Neural progenitor cell (in vitro differentiated cells): ENCODE results near the gene ERC1. TPM values are rescaled to one million over a fixed set of nuclear protein-coding genes. Genes with fewer than 3 reads are reported as not detected.
"Not testable (repeated sequence)": the region's sequence is repeated elsewhere in the genome, so short reads cannot be mapped to it uniquely, and the experiment has no call there.

ENCODE experiments used
- DNase-seq: peaks from one replicate; pipeline ENCODE4 v3.0.0-alpha.2; 2016; ENCODE audit warnings: low spot score
- H2AFZ ChIP-seq: fragments of 200-600 bp; sonication (generic); replicated peaks from 2 replicates; pipeline ENCODE4 v1.6.1; 2016; ENCODE audit warnings: antibody characterized with exemption
- H3F3A ChIP-seq: fragments of 200-600 bp; sonication (generic); 2 replicates; pipeline ENCODE4 v1.6.1; 2016; ENCODE audit warnings: antibody characterized with exemption, low read depth
- H3K27ac ChIP-seq: fragments of 200-600 bp; sonication (generic); 2 replicates; pipeline ENCODE4 v1.5.1; 2016; ENCODE audit warnings: mild to moderate bottlenecking
- H3K27me3 ChIP-seq: fragments of 200-600 bp; sonication (generic); 2 replicates; pipeline ENCODE4 v1.6.1; 2016; ENCODE audit warnings: mild to moderate bottlenecking, moderate library complexity
- H3K36me3 ChIP-seq: fragments of 200-600 bp; sonication (generic); 2 replicates; pipeline ENCODE4 v1.5.1; 2016
- H3K4me1 ChIP-seq: fragments of 200-600 bp; sonication (generic); 2 replicates; pipeline ENCODE4 v1.6.1; 2016; ENCODE audit warnings: mixed run types
- H3K4me2 ChIP-seq: fragments of 200-600 bp; sonication (generic); 2 replicates; pipeline ENCODE4 v1.6.1; 2016
- H3K4me3 ChIP-seq: fragments of 200-600 bp; sonication (generic); 2 replicates; pipeline ENCODE4 v1.5.1; 2016
- H3K79me2 ChIP-seq: fragments of 200-600 bp; sonication (generic); 2 replicates; pipeline ENCODE4 v1.6.1; 2016; ENCODE audit warnings: low read depth
- H3K9ac ChIP-seq: fragments of 200-600 bp; sonication (generic); 2 replicates; pipeline ENCODE4 v1.6.1; 2016
- H3K9me3 ChIP-seq: fragments of 200-600 bp; sonication (generic); 2 replicates; pipeline ENCODE4 v1.5.1; 2016; ENCODE audit warnings: low read depth
- H4K20me1 ChIP-seq: fragments of 200-600 bp; sonication (generic); 2 replicates; pipeline ENCODE4 v1.6.1; 2016; ENCODE audit warnings: low read depth
- H3K27ac Mint-ChIP-seq: 3 replicates; pipeline ENCODE4 v1.8.0; 2021; ENCODE audit warnings: mixed read lengths
- H3K27me3 Mint-ChIP-seq: 2 replicates; pipeline ENCODE4 v1.8.0; 2022; ENCODE audit warnings: low read depth, mild to moderate bottlenecking, inconsistent platforms, moderate library complexity, mixed read lengths; ENCODE audit not compliant: insufficient read depth
- H3K36me3 Mint-ChIP-seq: 3 replicates; pipeline ENCODE4 v1.8.0; 2021; ENCODE audit warnings: mixed read lengths
- H3K4me1 Mint-ChIP-seq: 3 replicates; pipeline ENCODE4 v1.8.0; 2021; ENCODE audit warnings: mixed read lengths
- H3K4me3 Mint-ChIP-seq: 3 replicates; pipeline ENCODE4 v1.8.0; 2021; ENCODE audit warnings: mild to moderate bottlenecking, moderate library complexity, mixed read lengths
- H3K9me3 Mint-ChIP-seq: 3 replicates; pipeline ENCODE4 v1.8.0; 2020; ENCODE audit warnings: mixed read lengths
- EZH2 ChIP-seq: fragments of 200-600 bp; sonication (generic); IDR thresholded peaks from 2 replicates; pipeline ENCODE4 v1.6.1; 2017; ENCODE audit warnings: antibody characterized with exemption, mild to moderate bottlenecking, moderate library complexity
- EZH2phosphoT487 ChIP-seq: fragments of 200-600 bp; sonication (generic); IDR thresholded peaks from 2 replicates; pipeline ENCODE4 v1.6.1; 2017; ENCODE audit warnings: antibody characterized with exemption
- total RNA-seq: library from RNA; depleted of rRNA; stranded (reverse); fragments of >200 nt; gene quantifications from 2 replicates; pipeline ENCODE4 v1.2.3, GENCODE V29; 2015; ENCODE audit warnings: low replicate concordance
- TF ChIP-seq, protein P1 (sequence below): fragments of 200-600 bp; sonication (generic); IDR thresholded peaks from 2 replicates; pipeline ENCODE4 v1.5.1; 2017; ENCODE audit warnings: antibody characterized with exemption, mild to moderate bottlenecking

ERC1 gene
- total RNA-seq, 1 donor from 2014 or later, result 27.5 TPM

GRCh38 chr12:998020-998874, 7.2 kb downstream of the ERC1 start:
- Histone ChIP-seq H3K27me3 (no peaks in the 10 kb centered on the region), H2AFZ (no peak overlapping the region), H3K36me3 (no peaks in the 10 kb centered on the region), H4K20me1 (peaks cover 67% of the 10 kb centered on the region), H3K9me3 (no peaks in the 10 kb centered on the region), H3F3A (peaks cover 8% of the 10 kb centered on the region), H3K9ac (no peak overlapping the region), H3K4me1 (peaks cover 3% of the 10 kb centered on the region), H3K4me3 (no peak overlapping the region), H3K79me2 (peaks cover 60% of the 10 kb centered on the region), H3K27ac (no peak overlapping the region), H3K4me2 (no peak overlapping the region)
- no peak overlapping the region for H3K27ac Mint-ChIP-seq
- H3K4me1 Mint-ChIP-seq, result peaks cover 3% of the 10 kb centered on the region
- peaks cover 5% of the 10 kb centered on the region for H3K27me3 Mint-ChIP-seq
- no peak for DNase-seq
- H3K36me3 Mint-ChIP-seq, result peaks cover 7% of the 10 kb centered on the region
- H3K4me3 Mint-ChIP-seq, result no peak overlapping the region
- no peaks in the 10 kb centered on the region for H3K9me3 Mint-ChIP-seq
- TF ChIP-seq, protein P1, sequence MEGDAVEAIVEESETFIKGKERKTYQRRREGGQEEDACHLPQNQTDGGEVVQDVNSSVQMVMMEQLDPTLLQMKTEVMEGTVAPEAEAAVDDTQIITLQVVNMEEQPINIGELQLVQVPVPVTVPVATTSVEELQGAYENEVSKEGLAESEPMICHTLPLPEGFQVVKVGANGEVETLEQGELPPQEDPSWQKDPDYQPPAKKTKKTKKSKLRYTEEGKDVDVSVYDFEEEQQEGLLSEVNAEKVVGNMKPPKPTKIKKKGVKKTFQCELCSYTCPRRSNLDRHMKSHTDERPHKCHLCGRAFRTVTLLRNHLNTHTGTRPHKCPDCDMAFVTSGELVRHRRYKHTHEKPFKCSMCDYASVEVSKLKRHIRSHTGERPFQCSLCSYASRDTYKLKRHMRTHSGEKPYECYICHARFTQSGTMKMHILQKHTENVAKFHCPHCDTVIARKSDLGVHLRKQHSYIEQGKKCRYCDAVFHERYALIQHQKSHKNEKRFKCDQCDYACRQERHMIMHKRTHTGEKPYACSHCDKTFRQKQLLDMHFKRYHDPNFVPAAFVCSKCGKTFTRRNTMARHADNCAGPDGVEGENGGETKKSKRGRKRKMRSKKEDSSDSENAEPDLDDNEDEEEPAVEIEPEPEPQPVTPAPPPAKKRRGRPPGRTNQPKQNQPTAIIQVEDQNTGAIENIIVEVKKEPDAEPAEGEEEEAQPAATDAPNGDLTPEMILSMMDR, result no peak
- TF ChIP-seq EZH2, result no peak
- no peak for TF ChIP-seq EZH2phosphoT487

DNA sequence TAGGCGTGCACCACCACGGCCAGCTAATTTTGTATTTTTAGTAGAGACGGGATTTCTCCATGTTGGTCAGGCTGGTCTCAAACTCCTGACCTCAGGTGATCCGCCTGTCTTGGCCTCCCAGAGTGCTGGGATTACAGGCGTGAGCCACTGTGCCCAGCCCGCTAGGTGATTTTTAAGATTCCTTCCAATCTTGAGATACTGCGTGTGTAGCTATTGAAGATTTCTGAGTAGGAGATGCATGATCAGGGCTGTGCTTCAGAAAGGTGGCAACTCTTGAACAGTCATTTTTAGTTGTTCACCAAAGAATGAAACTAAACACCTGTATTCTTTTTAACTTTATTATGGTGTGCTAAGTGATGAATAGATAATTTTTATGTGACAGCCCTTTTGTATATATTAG, 8.7 kb downstream of the ERC1 start:
- H3K4me3 Mint-ChIP-seq, H3K36me3 ChIP-seq, DNase-seq, H3K9me3 ChIP-seq, H3K9ac ChIP-seq, H3K9me3 Mint-ChIP-seq, H3K4me3 ChIP-seq, H3K27me3 ChIP-seq, H3K36me3 Mint-ChIP-seq, H3K27ac ChIP-seq, H3K27me3 Mint-ChIP-seq, H2AFZ ChIP-seq, H3K4me2 ChIP-seq, H3K27ac Mint-ChIP-seq: not testable (repeated sequence)
- H3K4me1 ChIP-seq, result peaks cover 12% of the 10 kb centered on the region
- peaks cover 77% of the 10 kb centered on the region for H4K20me1 ChIP-seq
- H3K79me2 ChIP-seq, result peaks cover 49% of the 10 kb centered on the region
- peaks cover 17% of the 10 kb centered on the region for H3F3A ChIP-seq
- H3K4me1 Mint-ChIP-seq, result peaks cover 11% of the 10 kb centered on the region

- H3K4me1 ChIP-seq, result peaks cover 12% of the 10 kb centered on the region
- no peak for TF ChIP-seq EZH2phosphoT487
- no peak for TF ChIP-seq EZH2
- TF ChIP-seq, protein P1, result no peak
- H3F3A ChIP-seq, result peaks cover 17% of the 10 kb centered on the region
- Mint-ChIP-seq H3K36me3 (peaks cover 7% of the 10 kb centered on the region), H3K27me3 (peaks cover 5% of the 10 kb centered on the region), H3K9me3 (no peaks in the 10 kb centered on the region), H3K27ac (no peak overlapping the region), H3K4me1 (peaks cover 12% of the 10 kb centered on the region), H3K4me3 (no peak overlapping the region)
- no peak overlapping the region for H3K27ac ChIP-seq
- H3K36me3 ChIP-seq, result no peaks in the 10 kb centered on the region
- H3K79me2 ChIP-seq, result peaks cover 49% of the 10 kb centered on the region
- no peak for DNase-seq
- peaks cover 85% of the 10 kb centered on the region for H4K20me1 ChIP-seq
- no peak overlapping the region for H3K9ac ChIP-seq
- H3K27me3 ChIP-seq, result no peaks in the 10 kb centered on the region
- H3K4me3 ChIP-seq, result no peak overlapping the region
- H3K9me3 ChIP-seq, result no peaks in the 10 kb centered on the region
- H2AFZ ChIP-seq, result no peak overlapping the region
- H3K4me2 ChIP-seq, result no peak overlapping the region
These were observed 10.5 kb downstream of the ERC1 start for GRCh38 chr12:1001507-1001906.
